Left hindlimb (tissue), 1 donor: ENCODE measurements around the gene MOGAT1.
A peak's percentile ranks its signal among the peaks of the same experiment; 100 is the strongest.
"Not testable (repeated sequence)": the region's sequence is repeated elsewhere in the genome, so short reads cannot be mapped to it uniquely, and the experiment has no call there.

Source experiments
- DNase-seq: peaks from one replicate; pipeline ENCODE4 v3.0.0-alpha.2; 2018

The MOGAT1 gene

DNA sequence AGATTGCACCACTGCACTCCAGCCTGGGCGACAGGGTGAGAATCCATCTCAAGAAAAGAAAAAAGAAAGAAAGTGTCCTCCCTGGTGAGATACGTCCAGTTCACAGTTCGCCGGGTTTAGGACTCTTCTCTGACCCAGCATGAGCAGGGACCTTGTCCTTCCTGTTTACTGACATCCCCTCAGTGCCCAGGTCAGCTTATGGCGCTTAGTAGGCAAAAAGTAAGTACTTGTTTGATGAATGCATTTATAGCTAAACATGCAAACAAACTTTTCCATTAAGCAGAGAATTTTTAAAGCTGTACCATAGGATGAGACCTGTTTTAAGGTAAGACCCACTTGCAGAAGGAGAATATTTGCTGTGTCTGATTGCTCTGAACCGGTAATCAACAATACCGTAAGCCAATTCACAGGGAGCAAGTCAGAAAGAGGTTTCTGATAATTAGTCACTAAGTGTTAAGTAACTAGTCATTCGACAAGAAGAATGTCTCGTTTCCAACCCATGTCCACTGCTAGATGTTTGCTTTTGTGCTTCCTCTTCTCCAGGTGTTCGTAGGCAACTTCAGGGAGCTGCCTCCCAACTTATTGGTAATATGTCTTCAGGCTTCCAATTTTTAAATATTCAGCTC lies 40.0 kb downstream of the MOGAT1 start:
- DNase-seq, result no peak

DNA sequence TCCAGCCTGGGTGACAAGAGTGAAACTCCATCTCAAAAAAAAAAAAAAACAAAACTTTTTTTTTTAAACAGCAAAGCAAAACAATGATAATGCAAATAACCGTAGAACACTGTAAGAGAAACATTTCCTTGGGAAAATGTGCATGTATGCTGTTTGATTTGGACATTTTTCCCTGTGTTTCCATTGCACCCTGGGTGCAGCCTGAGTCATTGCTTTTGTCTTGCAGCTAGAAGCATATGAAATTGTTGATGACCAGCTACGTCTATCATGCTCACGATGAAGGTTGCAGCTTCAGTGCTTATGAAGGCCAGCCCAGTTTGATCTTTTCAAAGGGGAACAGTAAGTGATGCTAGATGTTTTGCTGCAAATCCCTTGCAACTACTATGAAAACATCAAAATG lies 41.5 kb downstream of the MOGAT1 start:
- DNase-seq, result no peak

DNA sequence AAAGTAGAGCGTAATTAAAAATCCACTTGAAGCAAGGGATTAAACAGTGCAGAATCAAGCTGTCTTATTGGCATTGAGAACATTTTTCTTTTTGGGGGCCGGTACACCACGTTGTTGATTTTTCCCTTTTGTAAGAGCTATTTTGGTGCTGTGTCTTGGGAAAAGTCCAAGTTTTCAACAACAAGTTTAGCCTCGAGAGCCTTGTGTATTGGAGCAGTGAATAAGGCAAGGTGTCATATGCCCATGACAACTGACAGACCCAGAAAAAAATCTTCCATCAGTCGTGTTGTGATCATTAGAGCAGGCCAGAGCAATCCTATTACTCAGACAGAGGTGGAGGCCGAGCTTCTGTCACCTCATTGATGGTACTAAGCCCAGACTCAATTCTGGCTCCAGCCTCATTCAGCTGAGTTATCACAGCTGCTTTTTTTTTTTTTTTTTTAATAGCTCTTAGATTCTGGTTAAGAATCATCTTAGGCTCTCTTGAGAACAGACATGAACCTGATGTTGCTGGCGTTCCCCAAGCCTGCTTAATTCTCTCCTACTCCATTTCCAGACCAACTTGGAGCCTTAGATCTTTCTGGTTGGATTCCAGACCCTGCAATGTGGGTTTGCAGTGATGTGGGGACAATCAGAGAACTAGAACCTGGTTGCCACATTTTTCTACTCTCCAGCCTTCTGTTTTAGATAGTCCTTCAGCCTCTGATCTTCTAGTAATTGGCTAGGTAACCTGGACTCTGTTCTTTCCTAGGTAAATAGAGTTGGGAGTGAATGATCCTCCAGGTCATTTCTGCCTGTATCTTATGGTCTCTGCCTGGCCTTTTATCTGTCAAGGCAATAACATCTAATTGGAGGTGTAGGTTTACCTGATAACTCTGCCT lies 43.1 kb downstream of the MOGAT1 start:
- peak; percentile 44 for DNase-seq

DNA sequence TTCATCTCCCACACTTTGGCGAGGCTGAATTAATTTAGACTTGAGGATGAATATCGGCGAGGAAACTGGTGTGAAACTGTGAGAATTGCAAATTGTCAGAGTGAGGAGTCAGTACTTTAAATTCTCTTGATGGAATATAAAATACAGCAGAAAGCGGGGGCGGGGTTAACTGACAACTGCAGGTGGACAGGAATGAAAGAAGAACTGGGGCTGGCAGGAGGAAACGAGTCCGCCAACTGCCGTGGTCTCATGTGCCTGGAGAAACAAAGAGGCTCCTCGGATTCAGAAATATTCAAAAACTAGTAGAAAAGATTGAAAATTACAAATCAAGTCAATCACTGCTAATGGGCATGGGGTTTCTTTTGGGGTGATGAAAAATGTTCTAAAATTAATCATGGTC lies 44.3 kb downstream of the MOGAT1 start:
- no peak for DNase-seq

DNA sequence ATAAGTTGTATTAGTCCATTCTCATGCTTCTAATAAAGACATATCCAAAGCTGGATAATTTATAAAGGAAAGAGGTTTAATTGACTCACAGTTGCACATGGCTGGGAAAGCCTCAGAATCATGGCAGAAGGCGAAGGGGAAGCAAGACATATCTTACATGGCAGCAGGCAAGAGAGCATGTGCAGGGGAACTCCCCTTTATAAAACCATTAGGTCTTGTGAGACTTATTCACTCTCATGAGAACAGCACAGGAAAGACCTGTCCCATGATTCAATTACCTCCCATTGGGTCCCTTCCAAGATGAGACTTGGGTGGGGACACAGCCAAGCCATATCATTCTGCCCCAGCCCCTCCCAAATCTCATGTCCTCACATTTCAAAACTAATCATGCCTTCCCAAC lies 48.3 kb downstream of the MOGAT1 start:
- DNase-seq, result not testable (repeated sequence)

DNA sequence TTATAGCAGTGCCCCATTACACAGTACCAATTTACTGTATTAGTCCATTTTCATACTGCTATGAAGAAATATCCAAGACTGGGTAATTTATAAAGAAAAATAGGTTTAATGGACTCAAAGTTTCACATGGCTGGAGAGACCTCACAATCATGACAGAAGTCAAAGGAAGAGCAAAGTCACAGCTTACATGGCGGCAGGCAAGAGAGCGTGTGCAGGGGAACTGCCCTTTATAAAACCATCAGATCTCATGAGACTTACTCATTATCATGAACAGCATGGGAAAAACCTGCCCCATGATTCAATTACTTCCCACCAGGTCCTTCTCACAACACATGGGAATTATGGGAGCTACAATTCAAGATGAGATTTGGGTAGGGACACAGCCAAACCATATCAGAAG lies 50.1 kb downstream of the MOGAT1 start:
- not testable (repeated sequence) for DNase-seq

DNA sequence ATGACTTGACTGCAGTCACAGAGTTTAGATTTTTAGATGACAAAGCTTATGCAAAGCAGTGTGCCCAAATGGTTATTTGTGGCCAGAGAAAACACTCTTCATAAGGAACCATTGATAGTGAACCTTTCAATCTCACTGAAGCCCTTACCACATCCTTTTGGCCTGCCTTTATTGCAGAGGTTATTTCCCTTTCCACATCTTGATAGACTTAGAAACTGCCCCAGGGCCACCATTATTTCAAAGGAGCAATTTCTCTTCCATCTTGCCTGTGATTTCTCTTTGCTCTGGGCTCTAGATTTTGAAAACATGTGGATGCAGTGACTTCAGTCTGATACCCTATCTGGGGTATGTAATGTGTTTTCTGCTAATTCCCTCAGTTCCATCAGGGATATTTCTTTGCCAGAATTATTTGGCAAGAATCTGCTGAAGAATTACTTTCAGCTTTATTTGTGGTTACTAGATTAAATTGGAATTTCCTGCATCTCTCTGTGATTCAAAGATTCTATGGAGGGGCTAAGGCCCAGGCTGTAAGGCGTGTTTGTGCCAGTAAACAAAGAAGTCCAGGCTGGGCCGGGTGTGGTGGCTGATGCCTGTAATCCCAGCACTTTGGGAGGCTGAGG lies 51.0 kb downstream of the MOGAT1 start:
- DNase-seq, result no peak

DNA sequence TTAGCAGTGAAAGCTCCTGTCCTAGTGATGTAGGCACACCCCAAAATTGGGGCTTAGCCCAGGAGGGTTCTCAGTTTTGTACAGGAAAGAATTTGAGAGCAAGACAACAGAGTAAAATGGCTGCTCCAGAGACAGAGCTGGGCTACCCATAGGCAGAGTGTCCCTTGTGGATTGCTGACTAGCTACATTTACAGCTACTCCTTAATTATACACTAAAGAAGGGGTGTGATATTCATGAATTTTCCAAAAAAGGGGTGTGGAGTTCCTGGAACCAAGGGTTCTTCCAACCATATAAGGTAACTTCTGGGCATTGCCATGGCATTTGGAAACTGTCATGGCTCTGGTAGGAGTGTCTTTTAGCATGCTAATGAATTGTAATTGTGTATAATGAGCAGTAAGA lies 52.8 kb downstream of the MOGAT1 start:
- DNase-seq, result no peak

DNA sequence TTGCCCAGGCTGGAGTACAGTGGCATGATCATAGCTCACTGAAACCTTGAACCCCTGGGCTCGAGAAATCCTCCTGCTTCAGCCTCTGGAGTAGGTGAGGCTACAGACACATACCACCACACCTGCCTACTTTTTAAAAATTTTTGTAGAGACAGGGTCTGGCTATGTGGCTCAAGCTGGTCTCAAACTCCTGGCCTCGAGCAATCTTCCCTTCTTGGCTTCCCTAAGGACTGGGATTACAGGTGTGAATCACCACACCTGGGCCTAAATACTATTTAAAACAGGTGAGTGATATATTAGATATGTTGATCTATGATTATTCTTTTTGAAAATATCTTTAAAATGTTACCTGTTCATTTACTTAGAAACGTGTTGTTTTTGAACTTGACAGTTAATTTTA lies 57.2 kb downstream of the MOGAT1 start:
- DNase-seq, result no peak

DNA sequence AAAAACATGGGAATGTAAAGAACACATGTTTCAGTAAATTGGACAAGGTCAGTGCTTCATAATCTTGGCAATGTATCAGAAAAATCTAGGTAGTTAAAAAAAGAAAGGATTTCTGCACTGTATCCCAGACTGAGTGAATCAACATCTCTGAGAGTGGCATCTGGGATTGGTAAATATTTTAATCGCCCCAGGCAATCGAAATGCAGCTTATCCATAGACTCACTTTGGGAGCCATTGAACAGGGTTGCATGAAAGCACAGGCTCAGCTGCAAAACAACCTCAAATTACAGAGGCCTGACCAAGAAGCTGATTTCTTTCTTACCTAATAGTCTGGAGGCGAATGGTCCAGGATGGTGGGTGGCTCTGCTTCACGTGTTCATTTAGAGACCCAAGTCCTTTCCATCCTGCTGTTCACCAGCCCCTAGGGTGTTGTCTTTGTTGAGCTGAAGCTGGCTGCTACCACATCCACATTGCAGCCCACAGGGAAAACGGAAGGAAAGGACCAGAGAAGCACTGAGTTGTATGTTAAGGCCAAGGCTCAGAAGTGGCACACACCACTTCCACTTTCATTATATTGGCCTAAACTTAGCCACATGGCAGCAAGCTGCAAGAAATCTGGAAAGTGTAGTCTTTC lies 59.0 kb downstream of the MOGAT1 start:
- DNase-seq, result no peak

DNA sequence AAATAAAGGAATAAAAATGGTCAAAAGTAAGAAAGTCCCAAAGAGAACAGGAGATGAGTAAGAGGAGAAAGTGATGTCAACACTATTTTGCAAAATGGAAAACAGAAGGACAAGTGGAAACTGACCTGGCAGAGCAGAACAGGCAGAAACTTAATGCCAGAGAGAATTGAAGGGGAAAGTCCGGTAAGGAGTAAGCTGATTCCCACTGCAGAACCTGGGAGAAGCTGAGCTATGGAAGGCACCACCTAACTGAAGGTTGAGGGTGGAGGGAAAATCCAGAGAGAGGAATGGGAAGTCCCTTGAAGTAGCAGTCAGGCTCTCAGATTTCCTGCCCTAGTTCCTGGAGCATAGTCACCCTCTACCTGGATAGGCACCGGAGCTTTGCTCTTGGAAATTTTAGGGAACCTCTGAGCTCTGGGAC lies 59.8 kb downstream of the MOGAT1 start:
- no peak for DNase-seq

DNA sequence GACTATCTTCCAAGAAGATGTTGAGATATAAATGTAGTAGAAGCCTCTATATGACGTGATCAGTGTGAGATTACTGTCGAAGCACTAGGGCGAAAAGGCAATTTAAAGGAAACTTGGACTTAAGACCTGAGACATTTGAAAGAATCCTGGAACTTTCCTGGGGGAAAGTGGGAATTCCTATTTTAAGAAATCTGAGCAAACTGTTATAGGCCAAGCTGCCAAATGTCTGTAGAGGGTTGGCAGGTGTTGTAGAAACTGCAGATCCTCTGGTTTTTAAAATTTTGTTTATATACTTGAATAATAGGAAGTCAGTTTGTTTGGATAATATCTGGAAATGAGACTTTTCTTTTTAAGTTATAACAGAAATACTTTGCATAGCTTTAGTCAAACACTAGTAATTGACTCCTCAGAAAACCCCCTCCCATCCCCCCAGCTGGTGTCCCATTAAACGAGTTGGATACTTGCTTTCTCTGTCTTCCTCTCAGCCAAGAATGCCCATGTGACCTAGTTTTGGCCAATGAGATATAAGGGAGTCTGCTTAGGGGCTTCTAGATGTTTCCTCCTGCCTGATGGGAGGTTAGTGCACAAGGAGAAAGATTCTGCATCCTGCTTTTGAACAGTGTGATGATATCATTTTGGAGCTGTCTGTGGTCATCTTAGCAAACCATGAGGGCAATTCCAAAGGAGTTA lies 61.2 kb downstream of the MOGAT1 start:
- DNase-seq, result peak; percentile 47

DNA sequence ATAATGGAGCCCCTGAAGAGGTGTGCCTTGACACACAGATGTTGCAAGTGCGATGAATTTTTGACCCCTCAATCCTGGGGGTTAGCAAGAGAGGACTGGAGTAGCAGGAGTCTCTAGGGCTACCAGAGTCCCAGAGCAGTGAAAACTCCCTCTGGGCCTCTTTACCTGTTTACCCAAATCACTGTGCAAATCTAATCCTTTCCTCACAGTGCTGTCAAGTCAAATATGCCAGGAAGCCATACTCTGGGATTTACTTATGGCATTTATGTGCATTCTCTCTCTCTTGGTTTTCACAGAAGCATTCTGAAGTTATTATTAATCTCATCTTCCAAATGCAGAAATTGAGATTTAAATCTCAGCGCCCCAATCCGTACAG lies 62.0 kb downstream of the MOGAT1 start:
- DNase-seq, result no peak

DNA sequence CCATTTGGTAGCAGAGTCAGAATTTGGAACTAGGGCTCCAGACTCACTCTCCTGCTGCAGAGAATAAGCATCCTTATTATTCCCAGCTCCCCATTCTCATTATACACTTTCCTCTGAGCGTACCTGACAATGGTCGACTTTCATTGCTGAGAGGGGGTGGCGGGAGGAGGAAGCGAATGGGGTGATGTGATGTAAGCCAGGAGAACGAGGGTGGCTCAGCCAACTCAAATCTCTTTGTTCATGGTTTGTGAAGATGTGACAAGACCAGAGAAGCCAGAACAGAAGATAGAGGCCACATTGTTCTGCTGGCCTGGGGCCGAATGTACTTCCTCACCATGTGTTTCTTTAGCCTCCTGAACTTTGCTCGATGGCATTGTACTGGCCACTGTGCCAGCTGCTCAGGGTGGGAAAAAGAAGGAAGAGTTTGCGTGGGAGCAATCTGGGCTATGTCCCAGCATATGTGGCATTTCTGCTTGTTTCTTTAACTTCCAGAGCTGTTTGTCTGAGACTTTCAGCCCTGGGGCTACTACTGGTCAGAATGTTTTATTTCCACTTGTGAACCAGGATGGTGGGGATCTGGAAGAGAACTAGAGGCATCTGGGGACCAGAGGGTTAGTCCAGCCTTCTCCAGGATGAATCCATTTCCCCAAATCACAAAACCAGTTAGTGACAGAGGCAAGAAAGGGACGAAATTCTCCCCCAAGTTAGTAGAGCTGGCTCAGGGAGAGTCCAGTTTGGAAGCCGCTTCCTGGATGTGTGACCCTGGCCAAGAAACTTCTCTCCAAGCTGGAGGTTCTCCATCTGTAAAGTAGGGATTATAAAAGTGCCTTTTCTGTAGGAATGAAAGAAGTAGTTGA lies 62.6 kb downstream of the MOGAT1 start:
- peak; percentile 48 for DNase-seq

DNA sequence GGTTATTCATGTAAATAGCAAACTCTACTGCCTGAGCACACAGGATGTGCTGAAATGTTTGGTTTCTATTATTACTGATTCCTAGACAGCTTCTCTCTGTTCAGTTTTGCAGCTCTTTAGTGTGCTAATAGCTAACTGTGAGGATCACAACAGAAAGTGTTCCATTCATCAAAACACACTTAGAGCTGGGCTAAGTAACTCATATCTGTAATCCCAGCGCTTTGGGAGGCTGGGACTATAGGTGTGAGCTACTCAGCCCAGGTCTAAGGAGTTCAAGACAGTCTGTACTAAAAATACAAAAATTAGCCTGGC lies 63.2 kb downstream of the MOGAT1 start:
- no peak for DNase-seq

DNA sequence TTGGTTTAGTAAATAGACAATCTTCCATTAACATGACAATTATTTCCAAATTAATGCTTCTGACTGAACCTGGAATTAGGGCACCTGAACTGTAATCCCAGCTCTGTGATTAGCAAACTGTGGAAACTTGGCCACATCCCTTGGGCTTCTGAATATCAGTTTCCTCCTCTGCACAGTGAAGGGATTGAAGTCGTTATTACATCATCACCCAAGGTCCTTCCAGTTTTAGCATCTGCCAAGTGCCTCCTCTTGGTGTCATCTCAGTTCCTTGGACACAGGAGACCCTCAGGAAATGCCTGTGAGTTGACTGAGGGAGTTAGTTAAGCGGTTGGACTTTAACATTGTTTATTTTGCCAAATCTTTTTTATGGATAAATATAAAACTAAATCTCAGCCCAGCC lies 64.8 kb downstream of the MOGAT1 start:
- DNase-seq, result no peak

DNA sequence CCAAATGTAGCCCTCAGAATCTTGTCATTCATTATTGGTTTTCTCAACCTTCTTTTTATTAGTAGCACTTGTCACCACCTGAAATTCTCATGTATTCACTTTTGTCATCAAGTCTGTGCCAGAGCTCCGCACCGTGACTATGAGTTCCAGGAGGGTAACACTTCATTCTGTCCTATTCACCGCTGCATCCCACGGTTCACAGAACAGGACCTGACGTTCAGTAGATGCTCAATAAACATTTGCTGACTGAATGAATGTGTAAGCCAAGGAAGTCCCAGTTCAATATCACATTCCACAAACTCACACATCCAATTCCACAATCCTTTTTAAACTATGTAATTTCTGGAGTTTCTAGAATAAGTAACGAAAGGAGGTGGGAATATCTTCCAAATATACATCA lies 65.5 kb downstream of the MOGAT1 start:
- no peak for DNase-seq

DNA sequence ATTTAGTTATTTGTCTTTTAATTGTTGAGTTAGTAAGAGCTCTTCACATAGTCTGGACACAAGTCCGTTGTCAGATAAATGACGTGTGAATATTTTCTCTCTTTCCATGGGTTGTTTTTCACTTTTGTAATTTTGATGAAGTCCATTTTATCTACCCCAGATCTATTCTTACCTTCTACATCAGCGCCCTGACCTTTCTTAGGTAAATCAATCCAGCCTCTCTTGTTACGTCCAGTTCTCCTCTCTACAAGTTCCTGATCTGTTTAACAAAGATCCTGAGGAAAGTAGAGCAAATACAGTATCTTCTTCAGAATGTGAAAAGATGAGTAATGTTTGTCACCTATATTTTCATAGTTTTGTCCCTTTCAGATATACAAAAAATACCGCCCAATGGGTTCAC lies 66.9 kb downstream of the MOGAT1 start:
- DNase-seq, result no peak

DNA sequence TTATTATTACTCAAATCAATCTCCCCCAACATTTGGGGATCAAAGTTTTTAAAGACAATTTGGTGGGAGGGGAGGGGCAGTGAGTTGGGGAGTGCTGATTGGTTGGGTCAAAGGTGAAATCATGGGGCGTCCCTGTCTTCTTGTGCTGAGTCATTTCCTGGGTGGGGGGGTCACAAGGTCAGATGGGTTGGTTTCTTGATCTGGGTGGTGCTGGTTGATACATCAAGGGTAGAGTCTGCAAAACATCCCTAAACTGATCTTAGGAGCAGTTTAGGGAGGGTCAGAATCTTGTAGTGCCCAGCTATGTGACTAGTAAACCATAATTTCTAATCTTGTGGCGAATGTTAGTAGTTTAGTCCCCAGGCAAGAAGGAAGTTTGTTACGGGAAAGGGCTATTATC lies 67.4 kb downstream of the MOGAT1 start:
- DNase-seq, result no peak

DNA sequence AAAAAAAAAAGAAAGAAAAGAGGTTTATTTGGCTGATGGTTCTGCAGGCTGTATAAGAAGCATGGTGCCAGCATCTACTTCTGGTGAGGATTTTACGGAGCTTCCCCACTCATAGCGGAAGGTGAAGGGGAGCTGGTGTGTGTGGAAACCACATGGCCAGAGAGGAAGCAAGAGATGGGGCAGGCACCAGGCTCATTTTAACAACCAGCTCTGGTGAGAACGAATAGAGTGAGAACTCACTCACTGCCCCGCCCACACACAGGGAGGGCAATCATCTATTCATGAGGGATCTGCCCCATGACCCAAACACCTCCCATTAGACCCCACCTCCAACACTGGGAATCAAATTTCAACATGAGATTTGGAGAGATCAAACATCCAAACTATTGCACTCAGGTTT lies 68.5 kb downstream of the MOGAT1 start:
- no peak for DNase-seq

DNA sequence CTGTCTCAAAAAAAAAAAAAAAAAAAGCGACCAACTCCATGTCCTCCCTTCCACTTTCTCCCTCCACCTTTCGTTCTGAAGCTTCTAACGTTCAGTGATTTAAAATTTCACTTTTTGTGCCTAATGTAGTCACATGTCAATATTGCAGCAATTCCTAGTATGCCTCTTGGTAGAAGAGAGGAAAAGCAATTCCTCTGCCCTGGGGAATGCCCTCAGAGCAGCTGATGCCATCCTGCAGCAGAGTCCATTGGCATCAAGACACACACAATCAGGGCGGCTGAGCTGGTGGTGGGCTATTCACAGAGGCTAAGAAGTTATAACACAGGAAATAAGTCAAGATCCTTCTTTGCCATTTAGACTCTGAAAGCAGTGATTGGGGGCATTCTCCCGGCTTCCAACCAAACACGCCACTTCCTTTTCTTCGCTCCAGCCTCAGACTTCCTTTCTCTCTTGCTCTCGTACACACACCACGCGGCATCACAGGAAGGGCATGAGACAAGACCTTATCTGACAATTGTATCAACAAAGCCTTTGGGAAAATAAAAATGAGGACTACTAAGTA lies 71.9 kb downstream of the MOGAT1 start:
- no peak for DNase-seq
